Epithelial cell of proximal tubule (primary cell): ENCODE results near the gene CLINT1. TPM values are rescaled to one million over a fixed set of nuclear protein-coding genes. Genes with fewer than 3 reads are reported as not detected.
A peak's percentile ranks its signal among the peaks of the same experiment; 100 is the strongest.
"Not testable (repeated sequence)": the region's sequence is repeated elsewhere in the genome, so short reads cannot be mapped to it uniquely, and the experiment has no call there.

Experiments used
- DNase-seq: peaks from one replicate; pipeline ENCODE4 v3.0.0-alpha.2; 2011; ENCODE audit warnings: low read depth
- H3K4me3 ChIP-seq: 2 replicates; pipeline ENCODE4 v1.5.1; 2011; ENCODE audit warnings: low read depth, mild to moderate bottlenecking, low read length
- CTCF ChIP-seq: conservative IDR thresholded peaks from 2 replicates; pipeline ENCODE4 v1.5.1; 2012; ENCODE audit warnings: low read depth, mild to moderate bottlenecking, low read length
- total RNA-seq: library from RNA; depleted of rRNA; stranded (reverse); fragments of >200 nt; gene quantifications from 2 replicates; pipeline ENCODE4 v1.2.3, GENCODE V29; 2015

Gene CLINT1
- total RNA-seq, 1 donor from 2014 or later, result 39.2 TPM

DNA sequence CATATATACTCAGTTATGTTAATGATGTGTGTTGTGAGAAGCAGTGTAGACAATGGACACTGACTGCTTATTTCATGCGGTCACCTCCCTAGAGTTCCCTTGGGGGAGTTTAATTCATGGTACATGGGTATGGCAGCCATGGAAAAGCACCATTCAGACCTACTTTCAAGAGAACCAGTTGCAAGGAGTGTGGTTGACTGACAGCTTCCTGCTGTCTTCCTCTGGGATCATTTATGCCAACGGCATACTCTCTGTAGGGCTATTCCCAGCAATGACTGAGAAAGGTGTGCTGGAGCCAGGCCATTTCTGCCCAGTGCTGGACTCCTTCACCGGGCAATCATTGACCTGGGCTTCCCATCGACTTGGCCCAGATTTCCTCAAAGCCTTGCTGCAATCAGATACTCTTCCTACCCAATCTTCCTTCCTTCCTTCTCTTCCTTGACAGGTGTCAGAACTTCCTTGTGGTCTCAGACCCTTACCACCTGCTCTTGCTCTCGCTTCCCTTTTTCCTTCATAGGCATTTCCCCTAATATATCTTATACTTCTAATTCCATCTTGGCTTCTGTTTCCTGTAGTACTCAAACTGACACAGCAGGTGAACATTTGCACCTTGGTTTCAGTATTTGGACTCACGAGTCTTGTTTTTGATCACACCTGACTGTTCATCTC, 3.4 kb upstream of the CLINT1 start:
- TF ChIP-seq CTCF, result no peak
- no peak overlapping the region for H3K4me3 ChIP-seq
- DNase-seq, result no peak

GRCh38 chr5:157860898-157861890, 2.2 kb upstream of the CLINT1 start:
- TF ChIP-seq CTCF, result no peak
- DNase-seq, result no peak

DNA sequence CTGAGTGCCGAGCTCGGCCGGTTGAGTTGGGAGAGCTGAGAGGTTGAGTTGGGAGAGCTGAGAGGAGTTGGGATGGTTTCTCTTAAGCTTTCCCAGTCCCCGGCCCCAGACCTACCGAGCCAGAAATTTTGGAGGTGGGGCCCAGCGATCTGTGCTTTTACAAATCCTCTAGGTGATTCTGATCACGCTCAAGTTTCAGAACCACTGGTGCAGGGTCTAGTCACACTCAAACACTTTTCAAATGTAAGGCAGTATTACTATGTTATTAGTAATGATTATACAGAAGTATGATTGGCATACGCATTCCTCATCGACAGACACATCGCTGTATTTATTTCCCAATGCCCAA, 256 bp upstream of the CLINT1 start:
- no peak for DNase-seq
- H3K4me3 ChIP-seq, result peak overlapping the region; percentile 84
- no peak for TF ChIP-seq CTCF

More at GRCh38 chr5:157860898-157861890, 2.2 kb upstream of the CLINT1 start:
- no peak overlapping the region for H3K4me3 ChIP-seq

DNA sequence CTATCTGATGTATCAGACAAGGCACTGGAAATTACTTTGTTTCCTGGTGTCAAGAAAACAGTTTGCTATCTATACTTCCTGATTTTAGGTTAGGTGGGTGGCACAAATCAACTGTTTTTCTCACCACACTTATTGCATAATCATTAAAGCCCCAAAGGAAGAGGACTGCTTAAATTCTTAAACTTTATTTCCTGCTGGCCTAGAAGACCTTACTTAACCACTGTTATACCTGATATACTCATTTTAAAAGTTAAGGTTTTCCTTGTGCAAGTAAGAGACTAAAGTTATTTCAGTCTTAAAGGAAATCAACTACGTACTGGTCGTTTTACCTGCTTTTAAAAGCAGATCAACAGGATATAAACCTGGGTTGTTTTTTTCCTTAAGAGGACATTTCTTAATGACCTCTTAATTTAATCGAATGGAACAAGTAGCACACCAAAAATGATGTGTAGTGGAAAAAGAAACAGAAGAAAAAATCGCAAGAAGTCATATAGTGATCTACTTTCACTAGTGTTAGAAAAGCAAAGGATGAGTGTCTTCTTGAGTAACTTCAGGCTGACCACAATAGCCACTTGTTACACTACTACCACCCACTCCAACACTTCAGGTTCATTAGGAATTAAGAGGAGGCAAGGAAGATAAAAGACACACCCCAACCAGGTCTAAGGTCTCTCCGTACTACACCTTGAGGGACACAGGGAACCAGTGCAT, 974 bp downstream of the CLINT1 start:
- no peak for DNase-seq
- no peak for TF ChIP-seq CTCF
- peak overlapping the region; percentile 84 for H3K4me3 ChIP-seq

- peak; percentile 84 for TF ChIP-seq CTCF
- no peak overlapping the region for H3K4me3 ChIP-seq
- no peak for DNase-seq
Measured at GRCh38 chr5:157855404-157855994, 3.4 kb downstream of the CLINT1 start.

DNA sequence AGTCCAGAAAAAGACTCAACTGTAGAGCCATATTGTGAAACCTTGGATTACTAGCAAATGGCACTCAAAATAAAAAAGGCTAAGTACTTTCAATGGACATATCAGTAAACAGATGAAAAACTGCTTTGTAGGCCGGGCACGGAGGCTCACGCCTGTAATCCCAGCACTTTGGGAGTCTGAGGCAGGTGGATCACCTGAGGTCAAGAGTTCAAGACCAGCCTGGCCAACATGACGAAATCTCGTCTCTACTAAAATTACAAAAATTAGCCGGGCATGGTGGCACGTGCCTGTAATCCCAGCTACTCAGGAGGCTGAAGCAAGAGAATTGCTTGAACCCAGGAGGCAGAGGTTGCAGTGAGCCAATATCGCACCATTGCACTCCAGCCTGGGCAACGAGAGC, 5.6 kb downstream of the CLINT1 start:
- H3K4me3 ChIP-seq, DNase-seq: not testable (repeated sequence)
